Activated CD8-positive, alpha-beta memory T cell treated with anti-CD3 and anti-CD28 coated beads, Interleukin-2, amount 50 U/mL, for 24 hours (primary cell): ENCODE data around the gene USP35.
"Not testable (repeated sequence)": the region's sequence is repeated elsewhere in the genome, so short reads cannot be mapped to it uniquely, and the experiment has no call there.

Experiments
- DNase-seq: peaks from one replicate; pipeline ENCODE4 v3.0.0-alpha.2; 2020; ENCODE audit errors: extremely low read depth

Gene USP35

GRCh38 chr11:78233046-78233445 lies 44.3 kb downstream of the USP35 start:
- not testable (repeated sequence) for DNase-seq

- no peak for DNase-seq
These were observed 45.3 kb downstream of the USP35 start for GRCh38 chr11:78234006-78234405.

- no peak for DNase-seq
These were observed 48.8 kb downstream of the USP35 start for GRCh38 chr11:78237293-78238046.

GRCh38 chr11:78239781-78240180 lies 51.1 kb downstream of the USP35 start:
- no peak for DNase-seq

GRCh38 chr11:78241475-78241874 lies 52.8 kb downstream of the USP35 start:
- no peak for DNase-seq

- no peak for DNase-seq
These were observed 55.4 kb downstream of the USP35 start for GRCh38 chr11:78244080-78244479.

- DNase-seq = no peak
These were observed 56.0 kb downstream of the USP35 start for GRCh38 chr11:78244546-78245255.

GRCh38 chr11:78248191-78248590 lies 59.5 kb downstream of the USP35 start:
- DNase-seq = no peak

- no peak for DNase-seq
These were observed 60.2 kb downstream of the USP35 start for GRCh38 chr11:78248903-78249302.

GRCh38 chr11:78250099-78250498 lies 61.4 kb downstream of the USP35 start:
- no peak for DNase-seq

- DNase-seq = no peak
These were observed 62.5 kb downstream of the USP35 start for GRCh38 chr11:78251083-78251775.

- DNase-seq = no peak
These were observed 65.1 kb downstream of the USP35 start for GRCh38 chr11:78253797-78254196.

- no peak for DNase-seq
These were observed 65.5 kb downstream of the USP35 start for GRCh38 chr11:78254268-78254667.

GRCh38 chr11:78255919-78256318 lies 67.2 kb downstream of the USP35 start:
- DNase-seq = no peak

- no peak for DNase-seq
These were observed 68.2 kb downstream of the USP35 start for GRCh38 chr11:78256962-78257361.

GRCh38 chr11:78257654-78258053 lies 68.9 kb downstream of the USP35 start:
- no peak for DNase-seq

- no peak for DNase-seq
These were observed 71.2 kb downstream of the USP35 start for GRCh38 chr11:78259777-78260487.

- DNase-seq = no peak
These were observed 72.6 kb downstream of the USP35 start for GRCh38 chr11:78261367-78261766.

GRCh38 chr11:78261828-78262227 lies 73.1 kb downstream of the USP35 start:
- no peak for DNase-seq

- DNase-seq = no peak
These were observed 73.5 kb downstream of the USP35 start for GRCh38 chr11:78262238-78262637.

- no peak for DNase-seq
These were observed 74.0 kb downstream of the USP35 start for GRCh38 chr11:78262691-78263090.
